ENCODE results near the gene LRBA. TPM values are rescaled to one million over a fixed set of nuclear protein-coding genes. Genes with fewer than 3 reads are reported as not detected.
"Not testable (repeated sequence)": the region's sequence is repeated elsewhere in the genome, so short reads cannot be mapped to it uniquely, and the experiment has no call there.

Gene LRBA
- total RNA-seq, 1 experiment from 2014 or later = 69.1 TPM

DNA sequence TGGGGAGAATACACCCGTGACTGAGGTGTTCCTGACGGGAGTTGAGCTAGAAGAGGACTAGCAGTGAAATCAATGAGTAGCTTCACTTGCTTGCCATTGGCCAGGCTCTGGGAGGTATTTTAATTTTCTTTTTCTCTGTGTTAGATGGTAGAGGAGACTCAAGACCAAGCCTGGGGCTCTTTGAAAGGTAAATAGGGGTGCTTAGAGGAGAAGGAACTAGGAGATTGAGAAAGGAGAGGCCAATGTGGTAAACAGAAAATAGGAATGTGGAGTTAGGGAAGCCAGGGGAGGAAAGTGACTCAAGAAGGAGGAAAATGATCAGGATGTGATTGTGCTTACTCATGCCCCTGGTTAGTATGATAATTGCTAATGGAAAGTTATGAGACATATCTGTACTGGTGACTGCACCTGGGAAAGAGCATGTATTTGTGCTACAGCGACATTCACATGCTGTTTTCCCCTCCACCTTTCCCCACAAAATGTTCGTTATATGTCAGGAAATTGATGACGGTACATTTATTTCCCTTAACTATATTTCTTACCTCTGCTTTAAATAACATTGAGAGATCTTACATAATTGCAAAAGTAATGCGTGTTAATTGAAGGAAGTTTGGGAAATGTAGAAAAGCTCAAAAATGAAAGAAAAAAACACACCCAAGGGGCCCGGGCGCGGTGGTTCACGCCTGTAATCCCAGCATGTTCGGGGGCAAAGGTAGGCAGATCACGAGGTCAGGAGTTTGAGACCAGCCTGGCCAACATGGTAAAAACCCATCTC lies 16.9 kb upstream of the LRBA start (continued):
- TF ChIP-seq, protein P1, sequence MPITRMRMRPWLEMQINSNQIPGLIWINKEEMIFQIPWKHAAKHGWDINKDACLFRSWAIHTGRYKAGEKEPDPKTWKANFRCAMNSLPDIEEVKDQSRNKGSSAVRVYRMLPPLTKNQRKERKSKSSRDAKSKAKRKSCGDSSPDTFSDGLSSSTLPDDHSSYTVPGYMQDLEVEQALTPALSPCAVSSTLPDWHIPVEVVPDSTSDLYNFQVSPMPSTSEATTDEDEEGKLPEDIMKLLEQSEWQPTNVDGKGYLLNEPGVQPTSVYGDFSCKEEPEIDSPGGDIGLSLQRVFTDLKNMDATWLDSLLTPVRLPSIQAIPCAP (CRISPR knock-in tag; IDR thresholded peaks at IDR 0.05) = no peak
- TF ChIP-seq, protein P2, sequence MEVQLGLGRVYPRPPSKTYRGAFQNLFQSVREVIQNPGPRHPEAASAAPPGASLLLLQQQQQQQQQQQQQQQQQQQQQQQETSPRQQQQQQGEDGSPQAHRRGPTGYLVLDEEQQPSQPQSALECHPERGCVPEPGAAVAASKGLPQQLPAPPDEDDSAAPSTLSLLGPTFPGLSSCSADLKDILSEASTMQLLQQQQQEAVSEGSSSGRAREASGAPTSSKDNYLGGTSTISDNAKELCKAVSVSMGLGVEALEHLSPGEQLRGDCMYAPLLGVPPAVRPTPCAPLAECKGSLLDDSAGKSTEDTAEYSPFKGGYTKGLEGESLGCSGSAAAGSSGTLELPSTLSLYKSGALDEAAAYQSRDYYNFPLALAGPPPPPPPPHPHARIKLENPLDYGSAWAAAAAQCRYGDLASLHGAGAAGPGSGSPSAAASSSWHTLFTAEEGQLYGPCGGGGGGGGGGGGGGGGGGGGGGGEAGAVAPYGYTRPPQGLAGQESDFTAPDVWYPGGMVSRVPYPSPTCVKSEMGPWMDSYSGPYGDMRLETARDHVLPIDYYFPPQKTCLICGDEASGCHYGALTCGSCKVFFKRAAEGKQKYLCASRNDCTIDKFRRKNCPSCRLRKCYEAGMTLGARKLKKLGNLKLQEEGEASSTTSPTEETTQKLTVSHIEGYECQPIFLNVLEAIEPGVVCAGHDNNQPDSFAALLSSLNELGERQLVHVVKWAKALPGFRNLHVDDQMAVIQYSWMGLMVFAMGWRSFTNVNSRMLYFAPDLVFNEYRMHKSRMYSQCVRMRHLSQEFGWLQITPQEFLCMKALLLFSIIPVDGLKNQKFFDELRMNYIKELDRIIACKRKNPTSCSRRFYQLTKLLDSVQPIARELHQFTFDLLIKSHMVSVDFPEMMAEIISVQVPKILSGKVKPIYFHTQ (CRISPR knock-in tag; IDR thresholded peaks at IDR 0.05) = no peak
- TF ChIP-seq RELA (CRISPR knock-in tag; IDR thresholded peaks at IDR 0.05; ENCODE audit: borderline replicate concordance) (no peak), ZNF138 (CRISPR knock-in tag; conservative IDR thresholded peaks at IDR 0.05) (no peak)
- TF ChIP-seq, protein P3, sequence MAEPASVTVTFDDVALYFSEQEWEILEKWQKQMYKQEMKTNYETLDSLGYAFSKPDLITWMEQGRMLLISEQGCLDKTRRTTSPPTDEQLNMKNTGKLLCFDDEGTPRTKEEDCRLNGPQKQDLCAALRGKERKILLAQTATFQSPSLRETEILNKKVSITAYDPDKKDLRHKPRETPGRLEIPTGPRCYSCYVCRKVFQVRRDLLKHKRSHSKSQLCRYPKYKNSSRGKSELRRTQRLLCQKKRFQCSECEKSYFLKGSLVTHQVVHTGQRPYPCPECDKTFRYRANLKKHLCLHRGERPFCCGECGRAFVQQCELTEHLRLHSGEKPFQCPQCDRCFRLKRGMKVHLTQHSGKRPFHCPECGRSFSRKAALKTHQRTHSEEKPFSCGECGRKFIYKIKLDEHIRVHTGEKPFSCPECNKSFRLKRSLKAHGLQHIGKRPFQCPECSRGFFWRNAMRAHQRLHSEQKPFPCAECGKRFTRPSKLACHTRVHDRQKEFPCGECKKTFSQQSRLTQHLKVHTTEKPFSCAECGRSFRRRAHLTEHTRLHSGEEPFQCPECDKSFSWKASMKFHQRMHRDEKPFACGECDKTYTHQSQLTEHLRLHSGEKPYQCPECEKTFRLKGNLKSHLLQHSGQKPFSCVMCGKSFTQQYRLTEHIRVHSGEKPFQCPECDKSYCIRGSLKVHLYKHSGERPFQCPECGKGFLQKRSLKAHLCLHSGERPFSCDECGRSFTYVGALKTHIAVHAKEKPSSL (CRISPR knock-in tag; conservative IDR thresholded peaks at IDR 0.05) = no peak
- TF ChIP-seq, protein P4, sequence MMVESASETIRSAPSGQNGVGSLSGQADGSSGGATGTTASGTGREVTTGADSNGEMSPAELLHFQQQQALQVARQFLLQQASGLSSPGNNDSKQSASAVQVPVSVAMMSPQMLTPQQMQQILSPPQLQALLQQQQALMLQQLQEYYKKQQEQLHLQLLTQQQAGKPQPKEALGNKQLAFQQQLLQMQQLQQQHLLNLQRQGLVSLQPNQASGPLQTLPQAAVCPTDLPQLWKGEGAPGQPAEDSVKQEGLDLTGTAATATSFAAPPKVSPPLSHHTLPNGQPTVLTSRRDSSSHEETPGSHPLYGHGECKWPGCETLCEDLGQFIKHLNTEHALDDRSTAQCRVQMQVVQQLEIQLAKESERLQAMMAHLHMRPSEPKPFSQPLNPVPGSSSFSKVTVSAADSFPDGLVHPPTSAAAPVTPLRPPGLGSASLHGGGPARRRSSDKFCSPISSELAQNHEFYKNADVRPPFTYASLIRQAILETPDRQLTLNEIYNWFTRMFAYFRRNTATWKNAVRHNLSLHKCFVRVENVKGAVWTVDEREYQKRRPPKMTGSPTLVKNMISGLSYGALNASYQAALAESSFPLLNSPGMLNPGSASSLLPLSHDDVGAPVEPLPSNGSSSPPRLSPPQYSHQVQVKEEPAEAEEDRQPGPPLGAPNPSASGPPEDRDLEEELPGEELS (CRISPR knock-in tag; IDR thresholded peaks at IDR 0.05) = no peak
- TF ChIP-seq, protein P5, sequence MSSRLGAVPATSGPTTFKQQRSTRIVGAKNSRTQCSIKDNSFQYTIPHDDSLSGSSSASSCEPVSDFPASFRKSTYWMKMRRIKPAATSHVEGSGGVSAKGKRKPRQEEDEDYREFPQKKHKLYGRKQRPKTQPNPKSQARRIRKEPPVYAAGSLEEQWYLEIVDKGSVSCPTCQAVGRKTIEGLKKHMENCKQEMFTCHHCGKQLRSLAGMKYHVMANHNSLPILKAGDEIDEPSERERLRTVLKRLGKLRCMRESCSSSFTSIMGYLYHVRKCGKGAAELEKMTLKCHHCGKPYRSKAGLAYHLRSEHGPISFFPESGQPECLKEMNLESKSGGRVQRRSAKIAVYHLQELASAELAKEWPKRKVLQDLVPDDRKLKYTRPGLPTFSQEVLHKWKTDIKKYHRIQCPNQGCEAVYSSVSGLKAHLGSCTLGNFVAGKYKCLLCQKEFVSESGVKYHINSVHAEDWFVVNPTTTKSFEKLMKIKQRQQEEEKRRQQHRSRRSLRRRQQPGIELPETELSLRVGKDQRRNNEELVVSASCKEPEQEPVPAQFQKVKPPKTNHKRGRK (CRISPR knock-in tag; IDR thresholded peaks at IDR 0.05; ENCODE audit: borderline replicate concordance) = no peak

DNA sequence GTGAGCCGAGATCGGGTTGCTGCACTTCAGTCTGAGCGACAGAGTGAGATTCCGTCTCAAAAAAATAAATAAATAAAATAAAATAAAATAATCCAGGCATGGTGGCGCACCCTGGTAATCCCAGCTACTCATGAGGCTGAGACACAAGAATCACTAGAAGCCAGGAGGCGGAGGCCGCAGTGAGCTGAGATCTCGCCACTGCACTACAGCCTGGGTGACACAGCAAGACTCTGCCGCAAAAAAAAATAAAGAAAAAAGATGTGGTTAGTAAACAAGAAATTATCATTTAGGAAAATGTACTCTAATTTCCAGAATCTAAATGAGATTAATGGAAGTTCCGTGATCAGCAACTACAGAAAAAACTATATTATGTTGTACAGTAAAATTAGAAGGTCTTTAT lies 14.5 kb upstream of the LRBA start:
- H3K9me3 Mint-ChIP-seq = no peaks in the 10 kb centered on the region
- CTCF ChIA-PET = no interaction called here
- no peaks in the 10 kb centered on the region for H3K36me3 Mint-ChIP-seq
- H3K27ac Mint-ChIP-seq = no peak overlapping the region
- DNase-seq (ENCODE audit: low spot score) (no peak), ATAC-seq (no peak)
- H3K27me3 Mint-ChIP-seq (ENCODE audit: low read depth) = no peaks in the 10 kb centered on the region
- H3K4me3 Mint-ChIP-seq = no peak overlapping the region
- TF ChIP-seq, protein P6, sequence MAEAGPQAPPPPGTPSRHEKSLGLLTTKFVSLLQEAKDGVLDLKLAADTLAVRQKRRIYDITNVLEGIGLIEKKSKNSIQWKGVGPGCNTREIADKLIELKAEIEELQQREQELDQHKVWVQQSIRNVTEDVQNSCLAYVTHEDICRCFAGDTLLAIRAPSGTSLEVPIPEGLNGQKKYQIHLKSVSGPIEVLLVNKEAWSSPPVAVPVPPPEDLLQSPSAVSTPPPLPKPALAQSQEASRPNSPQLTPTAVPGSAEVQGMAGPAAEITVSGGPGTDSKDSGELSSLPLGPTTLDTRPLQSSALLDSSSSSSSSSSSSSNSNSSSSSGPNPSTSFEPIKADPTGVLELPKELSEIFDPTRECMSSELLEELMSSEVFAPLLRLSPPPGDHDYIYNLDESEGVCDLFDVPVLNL (CRISPR knock-in tag; IDR thresholded peaks at IDR 0.05; ENCODE audit: borderline replicate concordance, low read depth) = no peak
- TF ChIP-seq SOX15 (CRISPR knock-in tag; IDR thresholded peaks at IDR 0.05) (no peak), KAT7 (CRISPR knock-in tag; IDR thresholded peaks at IDR 0.05; ENCODE audit: borderline replicate concordance) (no peak)
- TF ChIP-seq, protein P7, sequence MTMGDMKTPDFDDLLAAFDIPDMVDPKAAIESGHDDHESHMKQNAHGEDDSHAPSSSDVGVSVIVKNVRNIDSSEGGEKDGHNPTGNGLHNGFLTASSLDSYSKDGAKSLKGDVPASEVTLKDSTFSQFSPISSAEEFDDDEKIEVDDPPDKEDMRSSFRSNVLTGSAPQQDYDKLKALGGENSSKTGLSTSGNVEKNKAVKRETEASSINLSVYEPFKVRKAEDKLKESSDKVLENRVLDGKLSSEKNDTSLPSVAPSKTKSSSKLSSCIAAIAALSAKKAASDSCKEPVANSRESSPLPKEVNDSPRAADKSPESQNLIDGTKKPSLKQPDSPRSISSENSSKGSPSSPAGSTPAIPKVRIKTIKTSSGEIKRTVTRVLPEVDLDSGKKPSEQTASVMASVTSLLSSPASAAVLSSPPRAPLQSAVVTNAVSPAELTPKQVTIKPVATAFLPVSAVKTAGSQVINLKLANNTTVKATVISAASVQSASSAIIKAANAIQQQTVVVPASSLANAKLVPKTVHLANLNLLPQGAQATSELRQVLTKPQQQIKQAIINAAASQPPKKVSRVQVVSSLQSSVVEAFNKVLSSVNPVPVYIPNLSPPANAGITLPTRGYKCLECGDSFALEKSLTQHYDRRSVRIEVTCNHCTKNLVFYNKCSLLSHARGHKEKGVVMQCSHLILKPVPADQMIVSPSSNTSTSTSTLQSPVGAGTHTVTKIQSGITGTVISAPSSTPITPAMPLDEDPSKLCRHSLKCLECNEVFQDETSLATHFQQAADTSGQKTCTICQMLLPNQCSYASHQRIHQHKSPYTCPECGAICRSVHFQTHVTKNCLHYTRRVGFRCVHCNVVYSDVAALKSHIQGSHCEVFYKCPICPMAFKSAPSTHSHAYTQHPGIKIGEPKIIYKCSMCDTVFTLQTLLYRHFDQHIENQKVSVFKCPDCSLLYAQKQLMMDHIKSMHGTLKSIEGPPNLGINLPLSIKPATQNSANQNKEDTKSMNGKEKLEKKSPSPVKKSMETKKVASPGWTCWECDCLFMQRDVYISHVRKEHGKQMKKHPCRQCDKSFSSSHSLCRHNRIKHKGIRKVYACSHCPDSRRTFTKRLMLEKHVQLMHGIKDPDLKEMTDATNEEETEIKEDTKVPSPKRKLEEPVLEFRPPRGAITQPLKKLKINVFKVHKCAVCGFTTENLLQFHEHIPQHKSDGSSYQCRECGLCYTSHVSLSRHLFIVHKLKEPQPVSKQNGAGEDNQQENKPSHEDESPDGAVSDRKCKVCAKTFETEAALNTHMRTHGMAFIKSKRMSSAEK (CRISPR knock-in tag; IDR thresholded peaks at IDR 0.05; ENCODE audit: borderline replicate concordance) = no peak
- peaks cover 7% of the 10 kb centered on the region for H3K4me1 Mint-ChIP-seq
- POLR2A ChIA-PET = interaction anchor here (0.6 kb wide), 1 partner anchor 56 kb away, joined by 3 read pairs; no protein-coding TSS in a partner anchor

DNA sequence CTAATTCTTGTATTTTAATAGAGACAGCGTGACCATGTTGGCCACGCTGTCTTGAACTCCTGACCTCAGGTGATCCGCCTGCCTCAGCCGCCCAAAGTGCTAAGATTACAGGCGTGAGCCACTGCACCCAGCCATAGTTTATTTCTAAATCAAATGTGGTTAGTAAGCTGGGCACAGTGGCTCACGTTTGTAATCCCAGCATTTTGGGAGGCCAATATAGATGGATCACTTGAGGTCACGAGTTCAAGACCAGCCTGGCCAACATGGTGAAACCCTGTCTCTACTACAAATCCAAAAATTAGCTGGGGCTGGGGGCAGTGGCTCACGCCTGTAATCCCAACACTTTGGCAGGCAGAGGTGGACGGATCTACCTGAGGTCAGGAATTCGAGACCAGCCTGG lies 13.9 kb upstream of the LRBA start:
- H3K36me3 Mint-ChIP-seq; DNase-seq (ENCODE audit: low spot score); H3K27me3 Mint-ChIP-seq (ENCODE audit: low read depth); ATAC-seq; H3K27ac Mint-ChIP-seq; H3K4me3 Mint-ChIP-seq; H3K4me1 Mint-ChIP-seq; H3K9me3 Mint-ChIP-seq; CTCF ChIA-PET: not testable (repeated sequence)
- POLR2A ChIA-PET = interaction anchor here (0.6 kb wide), 2 partner anchors 56 to 684 kb away, joined by 3 read pairs; no protein-coding TSS in a partner anchor
